PFSK-1 (cell line): ENCODE data around the gene CCDC106.

ENCODE experiments used
- FOXP2 ChIP-seq: optimal IDR thresholded peaks from 2 replicates; pipeline ENCODE3; 2011; ENCODE audit warnings: borderline replicate concordance, control low read depth, inconsistent platforms; ENCODE audit not compliant: insufficient read depth; ENCODE audit errors: extremely low read length, extremely low read depth
- POLR2AphosphoS5 ChIP-seq: IDR thresholded peaks from 2 replicates; pipeline ENCODE4 v1.6.1; 2012; ENCODE audit warnings: low read depth, mild to moderate bottlenecking, control low read depth, low read length, moderate library complexity
- SIN3A ChIP-seq: IDR thresholded peaks from 2 replicates; pipeline ENCODE4 v1.6.1; 2012; ENCODE audit warnings: mild to moderate bottlenecking, low read length, moderate library complexity, borderline replicate concordance; ENCODE audit not compliant: insufficient read depth
- TAF1 ChIP-seq: IDR thresholded peaks from 2 replicates; pipeline ENCODE4 v1.6.1; 2012; ENCODE audit warnings: low read length, control low read depth, borderline replicate concordance; ENCODE audit not compliant: insufficient read depth
- TF ChIP-seq, protein P1 (sequence below), 2 experiments: IDR thresholded peaks; 2 replicates each; pipeline versions ENCODE4 v1.6.1 to v1.8.0; 2011 to 2012; ENCODE audit warnings: low read depth in 2 of 2, low read length in 2 of 2, control low read depth in 1 of 2, inconsistent platforms in 1 of 2, mild to moderate bottlenecking in 1 of 2, moderate library complexity in 1 of 2; ENCODE audit not compliant: insufficient read depth in 1 of 2

Gene CCDC106

GRCh38 chr19:55690769-55691545 is 42.9 kb downstream of the CCDC106 start:
- no peak for TF ChIP-seq FOXP2
- no peak for TF ChIP-seq TAF1

DNA sequence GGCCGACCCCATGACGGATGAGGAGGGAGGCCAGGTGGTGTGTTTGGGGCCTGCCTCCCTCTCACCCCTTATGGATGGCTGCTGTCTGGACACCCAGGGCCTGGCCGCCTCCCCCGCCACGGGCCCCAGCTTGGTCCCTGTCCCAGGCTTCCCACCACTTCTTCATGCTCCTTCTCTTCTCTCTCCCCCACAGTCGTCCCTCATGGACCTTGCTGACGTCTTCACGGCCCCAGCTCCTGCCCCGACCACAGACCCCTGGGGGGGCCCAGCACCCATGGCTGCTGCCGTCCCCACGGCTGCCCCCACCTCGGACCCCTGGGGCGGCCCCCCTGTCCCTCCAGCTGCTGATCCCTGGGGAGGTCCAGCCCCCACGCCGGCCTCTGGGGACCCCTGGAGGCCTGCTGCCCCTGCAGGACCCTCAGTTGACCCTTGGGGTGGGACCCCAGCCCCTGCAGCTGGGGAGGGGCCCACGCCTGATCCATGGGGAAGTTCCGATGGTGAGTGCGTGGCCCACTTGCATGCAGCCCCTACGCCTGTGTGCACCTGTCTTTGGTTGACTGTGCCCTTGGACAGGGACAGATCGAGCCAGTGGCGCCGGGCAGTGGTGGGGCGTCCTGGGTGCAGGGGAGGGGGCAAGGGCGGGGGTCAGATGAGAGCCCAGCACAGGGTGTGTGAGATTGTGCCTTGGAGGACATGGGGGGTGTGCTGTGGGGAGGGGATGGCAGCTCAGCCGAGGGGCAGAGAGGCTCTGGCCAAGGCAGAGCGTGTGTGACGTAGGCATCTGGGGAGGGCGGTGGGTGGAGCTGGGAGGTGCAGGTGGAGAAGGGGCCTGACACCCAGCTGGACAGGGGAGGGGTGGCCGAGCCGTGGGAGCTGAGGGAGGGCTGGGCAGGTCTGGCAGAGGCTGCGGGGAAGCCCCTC is 43.8 kb downstream of the CCDC106 start:
- TF ChIP-seq POLR2AphosphoS5 (no peak), TAF1 (no peak), FOXP2 (no peak), SIN3A (no peak)
- TF ChIP-seq, protein P1, sequence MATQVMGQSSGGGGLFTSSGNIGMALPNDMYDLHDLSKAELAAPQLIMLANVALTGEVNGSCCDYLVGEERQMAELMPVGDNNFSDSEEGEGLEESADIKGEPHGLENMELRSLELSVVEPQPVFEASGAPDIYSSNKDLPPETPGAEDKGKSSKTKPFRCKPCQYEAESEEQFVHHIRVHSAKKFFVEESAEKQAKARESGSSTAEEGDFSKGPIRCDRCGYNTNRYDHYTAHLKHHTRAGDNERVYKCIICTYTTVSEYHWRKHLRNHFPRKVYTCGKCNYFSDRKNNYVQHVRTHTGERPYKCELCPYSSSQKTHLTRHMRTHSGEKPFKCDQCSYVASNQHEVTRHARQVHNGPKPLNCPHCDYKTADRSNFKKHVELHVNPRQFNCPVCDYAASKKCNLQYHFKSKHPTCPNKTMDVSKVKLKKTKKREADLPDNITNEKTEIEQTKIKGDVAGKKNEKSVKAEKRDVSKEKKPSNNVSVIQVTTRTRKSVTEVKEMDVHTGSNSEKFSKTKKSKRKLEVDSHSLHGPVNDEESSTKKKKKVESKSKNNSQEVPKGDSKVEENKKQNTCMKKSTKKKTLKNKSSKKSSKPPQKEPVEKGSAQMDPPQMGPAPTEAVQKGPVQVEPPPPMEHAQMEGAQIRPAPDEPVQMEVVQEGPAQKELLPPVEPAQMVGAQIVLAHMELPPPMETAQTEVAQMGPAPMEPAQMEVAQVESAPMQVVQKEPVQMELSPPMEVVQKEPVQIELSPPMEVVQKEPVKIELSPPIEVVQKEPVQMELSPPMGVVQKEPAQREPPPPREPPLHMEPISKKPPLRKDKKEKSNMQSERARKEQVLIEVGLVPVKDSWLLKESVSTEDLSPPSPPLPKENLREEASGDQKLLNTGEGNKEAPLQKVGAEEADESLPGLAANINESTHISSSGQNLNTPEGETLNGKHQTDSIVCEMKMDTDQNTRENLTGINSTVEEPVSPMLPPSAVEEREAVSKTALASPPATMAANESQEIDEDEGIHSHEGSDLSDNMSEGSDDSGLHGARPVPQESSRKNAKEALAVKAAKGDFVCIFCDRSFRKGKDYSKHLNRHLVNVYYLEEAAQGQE (IDR thresholded peaks at IDR 0.05; ENCODE audit: insufficient read depth in 1 of 2, low read depth in 2 of 2, low read length in 2 of 2), result no peak

DNA sequence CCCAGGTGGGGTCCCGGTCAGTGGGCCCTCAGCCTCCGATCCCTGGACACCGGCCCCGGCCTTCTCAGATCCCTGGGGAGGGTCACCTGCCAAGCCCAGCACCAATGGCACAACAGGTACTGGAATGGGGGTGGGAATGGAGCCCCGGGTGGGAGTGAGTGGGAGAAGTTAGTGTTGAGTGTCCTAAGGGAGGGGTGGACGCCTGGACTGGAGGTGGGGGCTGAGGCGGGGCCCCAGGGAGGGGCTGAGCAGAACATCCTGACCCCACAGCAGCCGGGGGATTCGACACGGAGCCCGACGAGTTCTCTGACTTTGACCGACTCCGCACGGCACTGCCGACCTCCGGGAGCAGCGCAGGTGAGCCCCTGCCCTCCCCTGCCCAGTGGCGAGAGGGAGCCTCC is 44.7 kb downstream of the CCDC106 start:
- no peak for TF ChIP-seq TAF1

GRCh38 chr19:55693336-55693974 is 45.4 kb downstream of the CCDC106 start:
- TF ChIP-seq, protein P1 (IDR thresholded peaks at IDR 0.05; ENCODE audit: insufficient read depth in 1 of 2, low read depth in 2 of 2, low read length in 2 of 2), result no peak
- no peak for TF ChIP-seq FOXP2
- TF ChIP-seq POLR2AphosphoS5, result no peak
- no peak for TF ChIP-seq SIN3A
- no peak for TF ChIP-seq TAF1

DNA sequence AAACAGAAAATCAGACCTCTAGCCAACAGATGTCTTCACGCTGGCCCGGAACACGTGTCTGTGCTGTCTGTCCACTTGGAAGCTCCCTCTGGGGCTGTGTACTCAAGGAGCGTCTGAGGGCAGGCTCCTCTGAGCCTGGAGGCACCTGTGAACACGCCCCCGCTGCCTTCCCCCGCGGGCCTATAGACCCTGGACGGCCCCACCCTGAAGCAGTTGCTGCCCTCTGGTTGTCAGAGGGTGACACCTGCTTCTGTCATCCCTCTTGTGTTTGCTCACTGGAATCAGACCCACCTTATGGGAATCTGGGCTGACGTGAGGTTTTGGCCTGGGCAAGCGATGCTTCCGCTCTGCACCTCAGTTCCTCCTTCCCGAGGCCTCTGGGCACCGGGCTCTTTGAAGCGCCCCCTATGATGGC is 46.2 kb downstream of the CCDC106 start:
- TF ChIP-seq TAF1 (no peak), POLR2AphosphoS5 (no peak), FOXP2 (no peak), SIN3A (no peak)
- TF ChIP-seq, protein P1 (IDR thresholded peaks at IDR 0.05; ENCODE audit: insufficient read depth in 1 of 2, low read depth in 2 of 2, low read length in 2 of 2), result no peak
